Measurements from ENCODE around the gene BORCS6. TPM values are rescaled to one million over a fixed set of nuclear protein-coding genes. Genes with fewer than 3 reads are reported as not detected.
"Not testable (repeated sequence)": the region's sequence is repeated elsewhere in the genome, so short reads cannot be mapped to it uniquely, and the experiment has no call there.

BORCS6 gene
- total and polyA plus RNA-seq, 4 donors: 4.1 to 6.8 (median 5.7) TPM

- peak overlapping the region; percentile 60 to 77 (median 67) for H3K4me3 ChIP-seq (ENCODE audit: low read depth in 1 of 3, low read length in 3 of 3)
- H3K9me3 ChIP-seq (ENCODE audit: control insufficient read depth in 4 of 4, low read length in 3 of 4): no peaks in the 10 kb centered on the region
- peak overlapping the region; percentile 35 to 91 for H3K9ac ChIP-seq (ENCODE audit: low read depth in 1 of 2, low read length in 2 of 2)
- DNase-seq (ENCODE audit: low spot score): peak; percentile 95
- peaks cover 4 to 25% (median 15%) of the 10 kb centered on the region in 4 donors for H3K4me1 ChIP-seq (ENCODE audit: control insufficient read depth in 4 of 4, insufficient read depth in 4 of 4, low read length in 3 of 4)
- H3K27ac ChIP-seq (ENCODE audit: low read depth in 1 of 2, low read length in 2 of 2): peak overlapping the region; percentile 82 to 93
- no peaks in the 10 kb centered on the region for H3K36me3 ChIP-seq (ENCODE audit: control insufficient read depth in 4 of 4, insufficient read depth in 3 of 4, low read depth in 1 of 4, low read length in 3 of 4)
- TF ChIP-seq EGR1 (IDR thresholded peaks at IDR 0.05; ENCODE audit: low read depth in 2 of 2): no peak
- peak; percentile 4 for TF ChIP-seq CTCF (IDR thresholded peaks at IDR 0.05; ENCODE audit: low read depth, low read length, missing input control)
- peak; percentile 32 for TF ChIP-seq SP1 (IDR thresholded peaks at IDR 0.05)
- peak; percentile 44 for TF ChIP-seq NR2F2 (IDR thresholded peaks at IDR 0.05)
- no peak for TF ChIP-seq FOXA2 (IDR thresholded peaks at IDR 0.05)
- peak in 1 of 2 donors; percentile 8 for TF ChIP-seq RXRA (IDR thresholded peaks at IDR 0.05)
- TF ChIP-seq, protein P1, sequence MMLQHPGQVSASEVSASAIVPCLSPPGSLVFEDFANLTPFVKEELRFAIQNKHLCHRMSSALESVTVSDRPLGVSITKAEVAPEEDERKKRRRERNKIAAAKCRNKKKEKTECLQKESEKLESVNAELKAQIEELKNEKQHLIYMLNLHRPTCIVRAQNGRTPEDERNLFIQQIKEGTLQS (IDR thresholded peaks at IDR 0.05): peak; percentile 100
- TF ChIP-seq, protein P2, sequence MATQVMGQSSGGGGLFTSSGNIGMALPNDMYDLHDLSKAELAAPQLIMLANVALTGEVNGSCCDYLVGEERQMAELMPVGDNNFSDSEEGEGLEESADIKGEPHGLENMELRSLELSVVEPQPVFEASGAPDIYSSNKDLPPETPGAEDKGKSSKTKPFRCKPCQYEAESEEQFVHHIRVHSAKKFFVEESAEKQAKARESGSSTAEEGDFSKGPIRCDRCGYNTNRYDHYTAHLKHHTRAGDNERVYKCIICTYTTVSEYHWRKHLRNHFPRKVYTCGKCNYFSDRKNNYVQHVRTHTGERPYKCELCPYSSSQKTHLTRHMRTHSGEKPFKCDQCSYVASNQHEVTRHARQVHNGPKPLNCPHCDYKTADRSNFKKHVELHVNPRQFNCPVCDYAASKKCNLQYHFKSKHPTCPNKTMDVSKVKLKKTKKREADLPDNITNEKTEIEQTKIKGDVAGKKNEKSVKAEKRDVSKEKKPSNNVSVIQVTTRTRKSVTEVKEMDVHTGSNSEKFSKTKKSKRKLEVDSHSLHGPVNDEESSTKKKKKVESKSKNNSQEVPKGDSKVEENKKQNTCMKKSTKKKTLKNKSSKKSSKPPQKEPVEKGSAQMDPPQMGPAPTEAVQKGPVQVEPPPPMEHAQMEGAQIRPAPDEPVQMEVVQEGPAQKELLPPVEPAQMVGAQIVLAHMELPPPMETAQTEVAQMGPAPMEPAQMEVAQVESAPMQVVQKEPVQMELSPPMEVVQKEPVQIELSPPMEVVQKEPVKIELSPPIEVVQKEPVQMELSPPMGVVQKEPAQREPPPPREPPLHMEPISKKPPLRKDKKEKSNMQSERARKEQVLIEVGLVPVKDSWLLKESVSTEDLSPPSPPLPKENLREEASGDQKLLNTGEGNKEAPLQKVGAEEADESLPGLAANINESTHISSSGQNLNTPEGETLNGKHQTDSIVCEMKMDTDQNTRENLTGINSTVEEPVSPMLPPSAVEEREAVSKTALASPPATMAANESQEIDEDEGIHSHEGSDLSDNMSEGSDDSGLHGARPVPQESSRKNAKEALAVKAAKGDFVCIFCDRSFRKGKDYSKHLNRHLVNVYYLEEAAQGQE (IDR thresholded peaks at IDR 0.05): no peak
- peak in 1 of 2 donors; percentile 26 for TF ChIP-seq RAD21 (IDR thresholded peaks at IDR 0.05)
- TF ChIP-seq MAX (IDR thresholded peaks at IDR 0.05): peak; percentile 68
- no peak for TF ChIP-seq JUND (IDR thresholded peaks at IDR 0.05)
- TF ChIP-seq FOXA1 (IDR thresholded peaks at IDR 0.05): no peak
- TF ChIP-seq GABPA (IDR thresholded peaks at IDR 0.05 in 1 of 2, conservative IDR thresholded peaks at IDR 0.05 in 1 of 2): no peak
- peak in 1 of 2 donors; percentile 26 for TF ChIP-seq HNF4A (conservative IDR thresholded peaks at IDR 0.05)
- peak; percentile 18 for TF ChIP-seq ZBTB33 (IDR thresholded peaks at IDR 0.05)
- peak; percentile 48 for TF ChIP-seq TAF1 (conservative IDR thresholded peaks at IDR 0.05)
- peak; percentile 98 for TF ChIP-seq YY1 (IDR thresholded peaks at IDR 0.05)
- TF ChIP-seq HNF4G (IDR thresholded peaks at IDR 0.05): no peak
- no peaks in the 10 kb centered on the region for H3K27me3 ChIP-seq (ENCODE audit: control insufficient read depth in 4 of 4, insufficient read depth in 4 of 4, low read length in 3 of 4)
- 12% methylated on average over 45 of the region's 45 CpGs for WGBS
These were observed 31.0 kb upstream of the BORCS6 start for GRCh38 chr17:8220783-8221662.

- WGBS: 94% methylated on average over 15 of the region's 15 CpGs
These were observed 24.0 kb upstream of the BORCS6 start for GRCh38 chr17:8214000-8214399.

More at GRCh38 chr17:8214000-8214399, 24.0 kb upstream of the BORCS6 start:
- H3K9me3 ChIP-seq (ENCODE audit: control insufficient read depth in 4 of 4, low read length in 3 of 4); H3K27me3 ChIP-seq (ENCODE audit: control insufficient read depth in 4 of 4, insufficient read depth in 4 of 4, low read length in 3 of 4); DNase-seq (ENCODE audit: low spot score); H3K4me3 ChIP-seq (ENCODE audit: low read depth in 1 of 3, low read length in 3 of 3); H3K27ac ChIP-seq (ENCODE audit: low read depth in 1 of 2, low read length in 2 of 2); H3K9ac ChIP-seq (ENCODE audit: low read depth in 1 of 2, low read length in 2 of 2); H3K36me3 ChIP-seq (ENCODE audit: control insufficient read depth in 4 of 4, insufficient read depth in 3 of 4, low read depth in 1 of 4, low read length in 3 of 4): not testable (repeated sequence)
- H3K4me1 ChIP-seq (ENCODE audit: control insufficient read depth in 4 of 4, insufficient read depth in 4 of 4, low read length in 3 of 4): peaks cover 5 to 12% (median 8%) of the 10 kb centered on the region in 4 donors

Measured in liver (tissue), 9 donors.